GM12878 (cell line): ENCODE data around the gene CDK11A. TPM values are rescaled to one million over a fixed set of nuclear protein-coding genes. Genes with fewer than 3 reads are reported as not detected.

ENCODE experiments used
- CUX1 ChIP-seq: IDR thresholded peaks from 2 replicates; pipeline ENCODE4 v1.6.1; 2012; ENCODE audit warnings: improper control_type of control experiment, low read depth, low read length; ENCODE audit not compliant: insufficient replicate concordance
- HCFC1 ChIP-seq: fragments of 150-350 bp; IDR thresholded peaks from 2 replicates; pipeline ENCODE4 v1.6.1; 2014; ENCODE audit warnings: low read length
- IKZF1 ChIP-seq: fragments of 450-650 bp; conservative IDR thresholded peaks from 2 replicates; pipeline ENCODE4 v1.6.1; 2017; ENCODE audit warnings: antibody characterized with exemption, mild to moderate bottlenecking
- IRF5 ChIP-seq: fragments of 450-650 bp; IDR thresholded peaks from 2 replicates; pipeline ENCODE4 v1.6.1; 2017; ENCODE audit warnings: borderline replicate concordance
- MLLT1 ChIP-seq: fragments of 450-650 bp; IDR thresholded peaks from 2 replicates; pipeline ENCODE4 v1.6.1; 2016; ENCODE audit warnings: mild to moderate bottlenecking
- NBN ChIP-seq: fragments of 450-650 bp; IDR thresholded peaks from 2 replicates; pipeline ENCODE4 v1.6.1; 2016
- NFYB ChIP-seq: IDR thresholded peaks from 2 replicates; pipeline ENCODE4 v1.6.1; 2011; ENCODE audit warnings: low read depth, mild to moderate bottlenecking, low read length, improper control_type of control experiment, moderate library complexity; ENCODE audit not compliant: insufficient read depth
- PKNOX1 ChIP-seq: fragments of 450-650 bp; IDR thresholded peaks from 2 replicates; pipeline ENCODE4 v1.6.1; 2016; ENCODE audit warnings: mild to moderate bottlenecking
- POLR2A ChIP-seq: IDR thresholded peaks from 2 replicates; pipeline ENCODE4 v1.6.1; 2011; ENCODE audit warnings: low read depth, mild to moderate bottlenecking, low read length
- RELB ChIP-seq: fragments of 450-650 bp; IDR thresholded peaks from 2 replicates; pipeline ENCODE4 v1.6.1; 2017; ENCODE audit warnings: low read depth, mild to moderate bottlenecking, moderate library complexity
- TCF12 ChIP-seq: IDR thresholded peaks from 2 replicates; pipeline ENCODE4 v1.6.1; 2011; ENCODE audit warnings: low read depth, mild to moderate bottlenecking, low read length
- ZBTB4 ChIP-seq: fragments of 450-650 bp; formaldehyde crosslinking; IDR thresholded peaks from 2 replicates; pipeline ENCODE4 v1.4.0; 2022; ENCODE audit warnings: mild to moderate bottlenecking, moderate library complexity
- ZNF384 ChIP-seq: IDR thresholded peaks from 2 replicates; pipeline ENCODE4 v1.6.1; 2012; ENCODE audit warnings: low read depth, mild to moderate bottlenecking, low read length, improper control_type of control experiment, borderline replicate concordance
- ZZZ3 ChIP-seq: IDR thresholded peaks from 2 replicates; pipeline ENCODE4 v1.6.1; 2011; ENCODE audit warnings: low read depth; ENCODE audit not compliant: control insufficient read depth, insufficient read length
- polyA plus RNA-seq, 11 experiments: library from polyadenylated mRNA; depleted of rRNA in 4 of 11; unstranded in 6 of 11; stranded (reverse) in 5 of 11; fragments of >200 nt; fragmentation: Nextera tagmentation in 4 of 11; fragmentation: Illumina TruSeq in 1 of 11; extraction: Ambion mirVana in 4 of 11; extraction: Trizol in 1 of 11; gene quantifications; 1 replicate in 1 of 11; 2 replicates in 10 of 11; pipeline versions ENCODE4 v1.2.1 to v1.2.3, GENCODE V29; 2011 to 2016; ENCODE audit warnings: inconsistent platforms in 2 of 11, missing spikeins in 2 of 11, low read depth in 1 of 11
- total RNA-seq, 4 experiments: library from RNA; depleted of rRNA in 3 of 4; stranded (reverse); fragments of >200 nt in 3 of 4; fragmentation: Illumina TruSeq in 1 of 4; extraction: Trizol in 1 of 4; gene quantifications; 2 replicates each; pipeline versions ENCODE4 v1.2.1 to v1.2.3, GENCODE V29; 2013 to 2021

CDK11A gene
- total and polyA plus RNA-seq, 10 of the 15 experiments (the other 5 are each of a cell fraction or from before 2014, with no cell fraction given), result 5.1 to 46.0 (median 25.9) TPM

GRCh38 chr1:1677718-1678580 is 46.2 kb downstream of the CDK11A start (continued):
- TF ChIP-seq CUX1 (peak; percentile 61), RELB (peak; percentile 94), IKZF1 (peak; percentile 98), HCFC1 (0 out of 2 replicates have a peak, but pooled peaks have one; percentile 8), TCF12 (peak; percentile 89), MLLT1 (peak; percentile 90), ZBTB4 (0 out of 2 replicates have a peak, but pooled peaks have one; percentile 21), ZZZ3 (no peak), NBN (peak; percentile 92), POLR2A (peak; percentile 63), NFYB (no peak), PKNOX1 (no peak), ZNF384 (0 out of 2 replicates have a peak, but pooled peaks have one; percentile 16), IRF5 (peak; percentile 71; the same call in 1 of the 2 replicates)
